Measurements from ENCODE around the gene ZNF17. TPM values are rescaled to one million over a fixed set of nuclear protein-coding genes. Genes with fewer than 3 reads are reported as not detected.

The ZNF17 gene
- 8.5 and 10.8 TPM in 2 replicates for total RNA-seq (ENCODE audit: low replicate concordance)

DNA sequence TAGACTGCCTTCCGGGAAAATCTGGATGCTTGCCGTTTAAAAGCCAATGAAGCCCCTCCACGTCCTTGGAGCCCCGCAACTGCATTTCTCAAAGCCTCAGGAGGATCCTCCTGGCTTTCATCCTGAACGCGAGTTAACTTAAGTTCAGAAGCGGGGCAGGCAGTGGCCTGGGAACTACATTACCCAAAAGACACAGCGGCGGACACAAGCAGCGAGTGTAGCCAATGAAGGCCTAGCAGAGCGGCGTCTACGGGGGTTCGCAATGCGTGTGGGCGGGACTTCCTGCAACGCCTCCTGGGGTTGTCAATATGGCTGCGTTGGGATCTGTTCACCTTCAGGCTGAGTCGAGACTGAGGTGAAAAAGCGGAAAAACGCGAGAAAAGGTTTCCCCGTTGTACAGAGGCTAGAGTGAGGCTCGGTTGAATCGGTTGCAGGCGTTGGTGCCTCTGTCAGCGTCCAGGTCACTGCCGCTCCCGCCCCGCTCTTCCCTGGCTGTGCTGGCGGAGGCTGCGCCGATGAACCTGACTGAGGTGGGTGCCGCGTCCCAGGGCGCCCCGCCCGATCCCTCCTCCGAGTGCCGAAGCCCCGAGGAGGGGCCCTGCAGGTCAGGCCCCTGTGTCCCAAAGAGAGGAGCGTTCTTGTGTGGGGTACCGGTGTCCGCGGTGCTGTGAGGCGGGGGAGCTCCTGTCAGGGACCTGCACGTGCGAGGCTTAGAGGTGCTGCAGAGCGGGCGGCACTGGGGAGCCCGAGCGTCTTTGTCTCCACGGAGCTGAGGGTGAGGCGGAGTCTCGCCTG lies at the start of gene ZNF17:
Gene ZNF17 (plus strand): TSS at position 285 of the 795 bp plus-strand sequence. CDS start 2,455 bp downstream, outside the sequence.
- Histone ChIP-seq H3K4me1 (peaks cover 5% of the 10 kb centered on the region), H3K27ac (no peak within 1 kb of the TSS), H3F3A (ENCODE audit: low read depth) (no peaks in the 10 kb centered on the region), H3K9ac (peak within 1 kb of the TSS; percentile 81), H2AFZ (replicated peaks) (peak within 1 kb of the TSS; percentile 97), H3K79me2 (ENCODE audit: low read depth) (peaks cover 21% of the 10 kb centered on the region), H4K20me1 (ENCODE audit: low read depth) (peaks cover 5% of the 10 kb centered on the region), H3K27me3 (no peaks in the 10 kb centered on the region), H3K4me2 (peak within 1 kb of the TSS; percentile 98), H3K36me3 (no peaks in the 10 kb centered on the region), H3K9me3 (ENCODE audit: low read depth) (no peaks in the 10 kb centered on the region), H3K4me3 (peak within 1 kb of the TSS; percentile 91)
- TF ChIP-seq CTCF (IDR thresholded peaks at IDR 0.05) (no peak), EZH2phosphoT487 (IDR thresholded peaks at IDR 0.05) (no peak), EZH2 (IDR thresholded peaks at IDR 0.05) (no peak)
- Mint-ChIP-seq H3K4me3 (peak within 1 kb of the TSS; percentile 93), H3K27ac (peak within 1 kb of the TSS; percentile 24), H3K36me3 (peaks cover 12% of the 10 kb centered on the region), H3K9me3 (peaks cover 3% of the 10 kb centered on the region), H3K4me1 (peaks cover 7% of the 10 kb centered on the region), H3K27me3 (ENCODE audit: insufficient read depth, low read depth) (peaks cover 3% of the 10 kb centered on the region)
- peak; percentile 98 for DNase-seq (ENCODE audit: low spot score)

DNA sequence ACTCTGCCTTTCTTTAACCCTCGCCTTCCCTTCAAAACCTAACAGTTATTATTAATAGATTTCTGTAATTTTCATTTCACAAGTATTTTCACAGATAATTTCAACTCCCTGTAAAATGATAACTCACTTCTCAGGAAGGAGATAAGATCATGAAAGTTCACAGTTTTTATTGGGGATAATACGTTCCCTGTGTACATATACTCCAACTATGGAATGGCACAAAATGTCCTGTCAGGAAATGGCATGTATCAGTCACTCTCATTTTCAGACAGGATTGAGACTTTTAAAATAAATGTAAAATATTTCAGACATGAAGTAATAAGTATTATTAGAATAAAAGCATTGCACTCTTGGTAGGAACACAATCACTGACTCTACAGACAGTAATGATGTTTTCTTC lies 48.5 kb upstream of the ZNF17 start:
- H3K36me3 Mint-ChIP-seq, result peaks cover 24% of the 10 kb centered on the region
- Histone ChIP-seq H3K9ac (peak overlapping the region; percentile 35), H3F3A (ENCODE audit: low read depth) (no peaks in the 10 kb centered on the region), H3K9me3 (ENCODE audit: low read depth) (no peaks in the 10 kb centered on the region), H3K4me3 (peak overlapping the region; percentile 84), H3K4me1 (peaks cover 7% of the 10 kb centered on the region), H4K20me1 (ENCODE audit: low read depth) (no peaks in the 10 kb centered on the region), H3K27ac (no peak overlapping the region), H2AFZ (replicated peaks) (peak overlapping the region; percentile 46), H3K4me2 (peak overlapping the region; percentile 74), H3K27me3 (no peaks in the 10 kb centered on the region), H3K36me3 (no peaks in the 10 kb centered on the region), H3K79me2 (ENCODE audit: low read depth) (peaks cover 17% of the 10 kb centered on the region)
- DNase-seq (ENCODE audit: low spot score), result no peak
- peak overlapping the region; percentile 98 for H3K4me3 Mint-ChIP-seq
- H3K27me3 Mint-ChIP-seq (ENCODE audit: insufficient read depth, low read depth), result peaks cover 4% of the 10 kb centered on the region
- peaks cover 9% of the 10 kb centered on the region for H3K4me1 Mint-ChIP-seq
- H3K27ac Mint-ChIP-seq, result peak overlapping the region; percentile 98
- H3K9me3 Mint-ChIP-seq, result no peaks in the 10 kb centered on the region
- TF ChIP-seq EZH2phosphoT487 (IDR thresholded peaks at IDR 0.05) (no peak), EZH2 (IDR thresholded peaks at IDR 0.05) (no peak), CTCF (IDR thresholded peaks at IDR 0.05) (no peak)

GRCh38 chr19:57362997-57363687 lies 47.8 kb upstream of the ZNF17 start, which contains the start of the genes TRAPPC2B and ZNF547:
TRAPPC2B (plus strand) TSS chr19:57363551; CDS start chr19:57364834, 1,283 bp downstream.
ZNF547 (plus strand) TSS chr19:57363551; CDS start chr19:57368556, 5,005 bp downstream.
- peaks cover 2% of the 10 kb centered on the region for H3K27me3 Mint-ChIP-seq (ENCODE audit: insufficient read depth, low read depth)
- H2AFZ ChIP-seq (replicated peaks), result peak within 1 kb of the TSS; percentile 46
- peaks cover 21% of the 10 kb centered on the region for H3K36me3 Mint-ChIP-seq
- no peaks in the 10 kb centered on the region for H3F3A ChIP-seq (ENCODE audit: low read depth)
- peak; percentile 99 for DNase-seq (ENCODE audit: low spot score)
- peak within 1 kb of the TSS; percentile 98 for H3K27ac Mint-ChIP-seq
- peak within 1 kb of the TSS; percentile 86 for H3K4me2 ChIP-seq
- H3K9ac ChIP-seq, result peak within 1 kb of the TSS; percentile 78
- no peaks in the 10 kb centered on the region for H3K36me3 ChIP-seq
- no peaks in the 10 kb centered on the region for H4K20me1 ChIP-seq (ENCODE audit: low read depth)
- peak within 1 kb of the TSS; percentile 30 for H3K27ac ChIP-seq
- H3K4me1 Mint-ChIP-seq, result peaks cover 9% of the 10 kb centered on the region
- peaks cover 7% of the 10 kb centered on the region for H3K4me1 ChIP-seq
- no peak for TF ChIP-seq CTCF (IDR thresholded peaks at IDR 0.05)
- peaks cover 17% of the 10 kb centered on the region for H3K79me2 ChIP-seq (ENCODE audit: low read depth)
- H3K9me3 ChIP-seq (ENCODE audit: low read depth), result no peaks in the 10 kb centered on the region
- H3K9me3 Mint-ChIP-seq, result no peaks in the 10 kb centered on the region
- H3K4me3 ChIP-seq, result peak within 1 kb of the TSS; percentile 84
- H3K4me3 Mint-ChIP-seq, result peak within 1 kb of the TSS; percentile 98
- no peaks in the 10 kb centered on the region for H3K27me3 ChIP-seq
